Thymus (tissue), 14 donors: ENCODE measurements around the gene LIPT1. TPM values are rescaled to one million over a fixed set of nuclear protein-coding genes. Genes with fewer than 3 reads are reported as not detected.
"Not testable (repeated sequence)": the region's sequence is repeated elsewhere in the genome, so short reads cannot be mapped to it uniquely, and the experiment has no call there.

ENCODE experiments used
- DNase-seq, 9 donors: peaks; one replicate each; pipeline ENCODE4 v3.0.0-alpha.2; 2013; ENCODE audit warnings: low spot score in 9 of 9, low read depth in 6 of 9, missing footprints in 1 of 9
- H3K27ac ChIP-seq, 2 donors: one replicate each; pipeline ENCODE4 v1.5.1; 2013; ENCODE audit warnings: control low read depth in 1 of 2, low read depth in 1 of 2, low read length in 1 of 2, mild to moderate bottlenecking in 1 of 2, moderate library complexity in 1 of 2
- H3K27me3 ChIP-seq, 2 donors: one replicate each; pipeline ENCODE4 v1.5.1; 2013; ENCODE audit warnings: low read length in 1 of 2; ENCODE audit not compliant: control insufficient read depth in 2 of 2, insufficient read depth in 1 of 2
- H3K36me3 ChIP-seq, 2 donors: one replicate each; pipeline ENCODE4 v1.5.1; 2013; ENCODE audit warnings: low read length in 1 of 2, mild to moderate bottlenecking in 1 of 2, moderate library complexity in 1 of 2; ENCODE audit not compliant: control insufficient read depth in 2 of 2, insufficient read depth in 2 of 2
- H3K4me1 ChIP-seq, 2 donors: one replicate each; pipeline ENCODE4 v1.5.1; 2013; ENCODE audit warnings: low read length in 2 of 2; ENCODE audit not compliant: control insufficient read depth in 2 of 2, insufficient read depth in 2 of 2
- H3K4me3 ChIP-seq, 2 donors: one replicate each; pipeline ENCODE4 v1.5.1; 2013; ENCODE audit warnings: low read length in 2 of 2, control low read depth in 1 of 2, mild to moderate bottlenecking in 1 of 2
- H3K9me3 ChIP-seq, 2 donors: one replicate each; pipeline ENCODE4 v1.5.1; 2013; ENCODE audit warnings: low read length in 1 of 2, mild to moderate bottlenecking in 1 of 2; ENCODE audit not compliant: control insufficient read depth in 2 of 2, insufficient read depth in 1 of 2
- WGBS: extraction: QIAGEN DNeasy Blood & Tissue Kit; methylation state at CpG from one replicate; pipeline ENCODE4 v1.1.7; 2013; 5-methylcytosine and 5-hydroxymethylcytosine counted together
- long read RNA-seq, 10 donors: transcript quantifications; one replicate each; lab custom pipeline, GENCODE V29; 2026
- polyA plus RNA-seq: library from polyadenylated mRNA; stranded (reverse); fragments of 200-250 nt; gene quantifications from one replicate; pipeline ENCODE4 v1.2.3, GENCODE V29; 2013
- total RNA-seq: library from RNA; stranded (reverse); fragments of 120-200 nt; gene quantifications from one replicate; pipeline ENCODE4 v1.2.4, GENCODE V29; 2013
- donor health status: healthy.

Gene LIPT1
- total RNA-seq (8.2 TPM), polyA plus RNA-seq (20.4 TPM)
- long read RNA-seq, donor 1: 0 reads
- long read RNA-seq, donor 2, partial matches to known transcripts: 0 of 3 reads
- long read RNA-seq, donor 2, other reads (novel, unspliced or antisense): 0 of 3 reads
- long read RNA-seq, donor 3: 0 reads
- long read RNA-seq, donor 4: 0 reads
- long read RNA-seq, donor 5, partial matches to known transcripts: 0 of 5 reads
- long read RNA-seq, donor 5, other reads (novel, unspliced or antisense): 0 of 5 reads
- long read RNA-seq, donor 6, partial matches to known transcripts: 0 of 2 reads
- long read RNA-seq, donor 6, other reads (novel, unspliced or antisense): 0 of 2 reads
- long read RNA-seq, donor 7, partial matches to known transcripts: 0 of 4 reads
- long read RNA-seq, donor 7, other reads (novel, unspliced or antisense): 0 of 4 reads
- long read RNA-seq, donor 8, partial matches to known transcripts: 0 of 2 reads
- long read RNA-seq, donor 8, other reads (novel, unspliced or antisense): 0 of 2 reads
- long read RNA-seq, donor 9, partial matches to known transcripts: 0 of 1 reads
- long read RNA-seq, donor 9, other reads (novel, unspliced or antisense): 0 of 1 reads
- long read RNA-seq, donor 10, partial matches to known transcripts: 0 of 1 reads
- long read RNA-seq, donor 10, other reads (novel, unspliced or antisense): 0 of 1 reads

DNA sequence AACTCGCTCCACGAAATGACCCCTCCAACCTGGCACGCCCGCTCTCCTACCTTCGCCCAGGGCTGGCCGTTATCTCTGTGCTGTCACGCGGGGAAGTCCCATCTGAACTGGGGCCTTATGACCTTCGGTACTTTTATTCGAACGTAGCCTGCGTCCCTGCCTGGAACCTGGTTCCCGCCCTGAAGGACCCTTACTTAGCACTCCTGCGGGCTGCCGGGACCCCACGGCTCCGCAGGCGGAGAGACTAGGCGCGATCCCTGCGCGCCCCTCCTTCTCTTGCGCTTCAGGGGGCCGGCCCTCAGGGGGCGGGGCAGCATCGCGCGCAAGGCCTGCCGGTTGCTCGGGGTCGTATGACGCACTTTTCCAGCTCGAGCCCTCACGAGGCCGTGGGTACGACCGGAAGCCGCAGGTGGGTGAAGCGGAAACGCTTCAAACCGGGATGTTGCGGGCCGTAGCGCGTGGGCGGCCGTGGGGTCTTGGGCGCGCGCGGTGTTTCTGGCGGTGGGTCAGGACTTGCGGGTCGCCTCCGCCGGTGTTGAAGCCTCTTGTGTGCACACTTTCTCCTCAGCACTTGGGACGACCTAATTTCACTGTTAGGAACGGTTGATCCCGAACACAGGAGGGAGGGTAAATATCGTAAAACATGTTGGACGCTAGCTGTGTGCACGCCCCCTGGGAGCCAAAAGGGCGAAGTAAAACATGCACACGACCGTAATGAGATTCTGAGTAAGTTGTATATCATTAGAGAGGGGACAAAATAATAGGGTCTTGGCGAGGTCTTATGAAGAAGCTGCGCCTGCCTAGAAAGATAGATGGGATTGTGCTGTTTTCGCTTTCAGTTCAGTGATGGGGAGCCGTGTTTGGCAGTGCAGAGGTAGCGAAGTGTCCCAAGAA, at the start of gene LIPT1, which contains the start of gene TSGA10:
LIPT1 (plus strand) TSS at position 325 of the 894 bp plus-strand sequence. CDS start 6,991 bp downstream, outside the sequence.
TSGA10 (minus strand) TSS at position 300 of the 894 bp plus-strand sequence. CDS start 45,503 bp downstream, outside the sequence.
- Histone ChIP-seq H3K27ac (peak within 1 kb of the TSS; percentile 78 to 99), H3K27me3 (no peaks in the 10 kb centered on the region), H3K4me1 (peaks cover 9 to 14% of the 10 kb centered on the region in 2 donors), H3K9me3 (no peaks in the 10 kb centered on the region), H3K36me3 (peaks cover 0 to 5% of the 10 kb centered on the region in 2 donors), H3K4me3 (peak within 1 kb of the TSS; percentile 60 to 61)
- under 1% methylated on average over 70 of the region's 70 CpGs for WGBS
- peak; percentile 79 to 96 (median 87) for DNase-seq

GRCh38 chr2:99106913-99107312, 47.9 kb upstream of the LIPT1 start:
- Histone ChIP-seq H3K4me1 (no peaks in the 10 kb centered on the region), H3K4me3 (no peak overlapping the region), H3K27ac (no peak overlapping the region), H3K27me3 (no peaks in the 10 kb centered on the region), H3K9me3 (no peaks in the 10 kb centered on the region), H3K36me3 (no peaks in the 10 kb centered on the region)
- WGBS: 57% methylated on average over 2 of the region's 2 CpGs
- no peak for DNase-seq

DNA sequence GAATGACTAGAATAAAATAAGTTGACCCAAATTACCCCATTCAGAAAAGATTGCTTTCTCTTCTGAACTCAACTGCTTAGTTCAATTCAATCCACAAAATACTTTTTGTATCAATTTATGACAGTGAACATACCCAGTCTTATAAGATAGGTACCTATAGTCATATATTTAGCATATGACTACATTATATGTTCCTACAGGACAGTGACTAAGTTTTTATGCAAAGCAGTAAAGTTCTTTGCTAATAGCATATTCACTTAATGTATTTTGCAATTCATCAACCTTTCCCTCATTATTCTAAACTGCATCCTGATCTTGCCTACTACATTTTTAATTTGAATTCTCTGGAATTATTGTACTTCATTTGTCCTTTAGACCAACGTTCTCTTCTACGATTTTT, 43.5 kb upstream of the LIPT1 start:
- WGBS: 98% methylated on average over 2 of the region's 2 CpGs

GRCh38 chr2:99111945-99112344, 42.8 kb upstream of the LIPT1 start:
- no peak for DNase-seq
- H3K27me3 ChIP-seq: no peaks in the 10 kb centered on the region
- H3K4me3 ChIP-seq: no peak overlapping the region
- H3K9me3 ChIP-seq: no peaks in the 10 kb centered on the region
- H3K36me3 ChIP-seq: no peaks in the 10 kb centered on the region
- 100% methylated on average over 1 of the region's 1 CpG for WGBS
- no peak overlapping the region for H3K27ac ChIP-seq
- H3K4me1 ChIP-seq: no peaks in the 10 kb centered on the region

More for the DNA sequence above, 43.5 kb upstream of the LIPT1 start:
- no peak overlapping the region for H3K27ac ChIP-seq
- H3K4me1 ChIP-seq: no peaks in the 10 kb centered on the region
- H3K36me3 ChIP-seq: no peaks in the 10 kb centered on the region
- H3K4me3 ChIP-seq: no peak overlapping the region
- H3K9me3 ChIP-seq: no peaks in the 10 kb centered on the region
- no peaks in the 10 kb centered on the region for H3K27me3 ChIP-seq
- no peak for DNase-seq

DNA sequence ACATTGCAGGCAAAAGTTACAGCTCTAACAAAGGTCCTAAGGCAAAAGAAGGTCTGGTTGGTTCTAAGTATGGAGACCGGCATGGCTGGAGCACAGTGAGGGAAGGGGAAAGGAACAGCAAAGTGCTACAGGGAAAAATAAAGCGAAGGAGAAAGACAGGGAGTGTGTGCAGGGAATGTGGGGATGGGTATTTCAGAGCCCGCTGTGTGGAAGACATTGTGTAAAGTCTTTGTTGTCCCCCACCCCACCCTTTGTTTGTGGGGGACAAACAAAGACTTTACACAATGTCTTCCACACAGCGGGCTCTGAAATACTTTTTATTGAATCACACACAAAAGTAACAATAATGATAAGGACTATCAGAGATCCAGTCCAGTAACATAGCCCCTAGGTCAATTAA, 42.1 kb upstream of the LIPT1 start:
- no peak for DNase-seq
- Histone ChIP-seq H3K27ac (no peak overlapping the region), H3K27me3 (no peaks in the 10 kb centered on the region), H3K4me1 (no peaks in the 10 kb centered on the region), H3K9me3 (no peaks in the 10 kb centered on the region), H3K36me3 (no peaks in the 10 kb centered on the region), H3K4me3 (no peak overlapping the region)
- 96% methylated on average over 4 of the region's 4 CpGs for WGBS

DNA sequence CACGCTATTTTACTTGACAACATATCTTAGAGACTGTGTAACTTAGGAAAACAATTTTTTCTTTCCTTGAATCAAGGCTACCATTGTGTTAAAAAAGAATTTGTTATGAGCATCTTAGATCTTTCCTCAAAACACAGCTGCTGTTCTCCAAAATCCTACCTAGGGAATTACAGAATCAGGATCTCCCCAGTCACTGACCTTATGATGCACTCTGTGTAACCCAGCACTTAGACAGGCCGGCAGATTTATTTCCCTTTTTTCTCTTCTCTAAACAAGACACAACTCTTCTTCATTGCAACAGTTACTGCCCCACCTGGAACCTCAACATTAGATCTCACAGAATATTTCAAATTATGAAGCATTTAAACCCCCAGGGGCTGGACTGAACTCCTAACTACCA, 26.8 kb upstream of the LIPT1 start:
- no peak overlapping the region for H3K27ac ChIP-seq
- H3K4me3 ChIP-seq: no peak overlapping the region
- no peaks in the 10 kb centered on the region for H3K9me3 ChIP-seq
- no peaks in the 10 kb centered on the region for H3K27me3 ChIP-seq
- H3K4me1 ChIP-seq: no peaks in the 10 kb centered on the region
- 94% methylated on average over 2 of the region's 2 CpGs for WGBS
- no peak for DNase-seq
- H3K36me3 ChIP-seq: peaks cover 0 to 5% of the 10 kb centered on the region in 2 donors

- 98% methylated on average over 2 of the region's 2 CpGs for WGBS
- H3K4me3 ChIP-seq, H3K36me3 ChIP-seq, H3K9me3 ChIP-seq, H3K27ac ChIP-seq, H3K4me1 ChIP-seq, DNase-seq: not testable (repeated sequence)
- peaks cover 0 to 13% of the 10 kb centered on the region in 2 donors for H3K27me3 ChIP-seq
Observed at GRCh38 chr2:99135044-99135556, 19.7 kb upstream of the LIPT1 start.

- peaks cover 0 to 5% of the 10 kb centered on the region in 2 donors for H3K9me3 ChIP-seq
- H3K27me3 ChIP-seq: peaks cover 0 to 25% of the 10 kb centered on the region in 2 donors
- no peak overlapping the region for H3K4me3 ChIP-seq
- H3K4me1 ChIP-seq: peaks cover 4 to 11% of the 10 kb centered on the region in 2 donors
- no peak for DNase-seq
- H3K27ac ChIP-seq: no peak overlapping the region
- H3K36me3 ChIP-seq: no peaks in the 10 kb centered on the region
- 99% methylated on average over 4 of the region's 4 CpGs for WGBS
Observed at GRCh38 chr2:99139003-99139402, 15.8 kb upstream of the LIPT1 start.
